Right lobe of liver (tissue), 6 donors: Measurements from ENCODE around the gene OSBPL10. TPM values are rescaled to one million over a fixed set of nuclear protein-coding genes. Genes with fewer than 3 reads are reported as not detected.

Experiments used
- ATAC-seq, 4 donors: fragments of 200-7000 bp; cut with Tn5 transposase; one replicate each; pipeline ENCODE4 v1.9.1; 2020; ENCODE audit warnings: mild to moderate bottlenecking in 4 of 4, moderate library complexity in 4 of 4
- DNase-seq, 3 donors: peaks; one replicate each; pipeline ENCODE4 v3.0.0-alpha.2; 2020
- H3K27ac ChIP-seq, 3 donors: fragments of 200-600 bp; one replicate each; pipeline ENCODE4 v1.8.0; 2022
- H3K27me3 ChIP-seq, 2 donors: fragments of 200-600 bp; one replicate each; pipeline ENCODE4 v1.8.0; 2022
- H3K36me3 ChIP-seq, 4 donors: fragments of 200-600 bp; sonication (generic) in 1 of 4; one replicate each; pipeline versions ENCODE4 v1.5.1 to v1.8.0; 2017 to 2022; ENCODE audit warnings: control low read depth in 1 of 4
- H3K4me1 ChIP-seq, 4 donors: fragments of 200-600 bp; sonication (generic) in 1 of 4; one replicate each; pipeline versions ENCODE4 v1.5.1 to v1.8.0; 2017 to 2022; ENCODE audit warnings: control low read depth in 1 of 4
- H3K4me3 ChIP-seq, 3 donors: fragments of 200-600 bp; one replicate each; pipeline ENCODE4 v1.8.0; 2022
- H3K9me3 ChIP-seq, 4 donors: fragments of 200-600 bp; sonication (generic) in 1 of 4; one replicate each; pipeline versions ENCODE4 v1.5.1 to v1.8.0; 2017 to 2022; ENCODE audit warnings: control low read depth in 1 of 4
- POLR2A ChIP-seq: fragments of 450-650 bp; IDR thresholded peaks from one replicate; pipeline ENCODE4 v1.6.1; 2017; ENCODE audit warnings: antibody characterized with exemption, mild to moderate bottlenecking
- WGBS: methylation state at CpG from one replicate; pipeline ENCODE4 v1.1.6; 2018; ENCODE audit warnings: low coverage, low lambda C conversion rate; ENCODE audit not compliant: insufficient coverage; ENCODE audit errors: missing lambda C conversion rate; 5-methylcytosine and 5-hydroxymethylcytosine counted together
- intact Hi-C, 2 donors: fragments of 100-400 bp; cut with DNase I; formaldehyde crosslinking; loops; one replicate each; pipeline versions ENCODE4 v1.11.2 to v1.14.1; 2022
- total RNA-seq, 6 experiments: library from RNA; depleted of rRNA in 2 of 6; stranded (reverse); fragments of >200 nt in 2 of 6; fragmentation: NEBNext Ultra II Directional in 3 of 6; extraction: Animal tissue kit (Norgen Biotek cat#: 25700) in 3 of 6; gene quantifications; one replicate each; pipeline versions ENCODE4 v1.1.0 to v1.2.4, GENCODE V29; 2016 to 2023
- TF ChIP-seq, protein P1 (sequence below), 4 donors: fragments of 200-600 bp in 3 of 4; fragments of 450-650 bp in 1 of 4; IDR thresholded peaks; one replicate each; pipeline versions ENCODE4 v1.5.1 to v1.8.0; 2016 to 2022; ENCODE audit warnings: antibody characterized with exemption in 4 of 4, mild to moderate bottlenecking in 2 of 4
- donor health status: DM: no; HTN: yes; CAD: no.
- donor health status: DM: no; HTN: no; CAD: no.
- donor health status: DM: no; HTN: no; CAD: no.
- donor health status: DM: no; HTN: yes; CAD: no.
- donor health status: DM: no; HTN: yes; CAD: no.

The OSBPL10 gene
- total RNA-seq, 6 experiments from 2014 or later, result 2.2 to 13.0 (median 3.7) TPM

- TF ChIP-seq, protein P1, sequence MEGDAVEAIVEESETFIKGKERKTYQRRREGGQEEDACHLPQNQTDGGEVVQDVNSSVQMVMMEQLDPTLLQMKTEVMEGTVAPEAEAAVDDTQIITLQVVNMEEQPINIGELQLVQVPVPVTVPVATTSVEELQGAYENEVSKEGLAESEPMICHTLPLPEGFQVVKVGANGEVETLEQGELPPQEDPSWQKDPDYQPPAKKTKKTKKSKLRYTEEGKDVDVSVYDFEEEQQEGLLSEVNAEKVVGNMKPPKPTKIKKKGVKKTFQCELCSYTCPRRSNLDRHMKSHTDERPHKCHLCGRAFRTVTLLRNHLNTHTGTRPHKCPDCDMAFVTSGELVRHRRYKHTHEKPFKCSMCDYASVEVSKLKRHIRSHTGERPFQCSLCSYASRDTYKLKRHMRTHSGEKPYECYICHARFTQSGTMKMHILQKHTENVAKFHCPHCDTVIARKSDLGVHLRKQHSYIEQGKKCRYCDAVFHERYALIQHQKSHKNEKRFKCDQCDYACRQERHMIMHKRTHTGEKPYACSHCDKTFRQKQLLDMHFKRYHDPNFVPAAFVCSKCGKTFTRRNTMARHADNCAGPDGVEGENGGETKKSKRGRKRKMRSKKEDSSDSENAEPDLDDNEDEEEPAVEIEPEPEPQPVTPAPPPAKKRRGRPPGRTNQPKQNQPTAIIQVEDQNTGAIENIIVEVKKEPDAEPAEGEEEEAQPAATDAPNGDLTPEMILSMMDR (IDR thresholded peaks at IDR 0.05), result no peak
- TF ChIP-seq POLR2A, result no peak
- no peak for DNase-seq
- intact Hi-C loops, result no loop called here
- Histone ChIP-seq H3K36me3 (no peaks in the 10 kb centered on the region), H3K27me3 (no peaks in the 10 kb centered on the region), H3K4me1 (peaks cover 0 to 4% (median 0%) of the 10 kb centered on the region in 4 donors), H3K4me3 (no peak overlapping the region), H3K27ac (no peak overlapping the region), H3K9me3 (no peaks in the 10 kb centered on the region)
- WGBS, result 64% methylated on average over 6 of the region's 8 CpGs
- ATAC-seq, result no peak
Observed at GRCh38 chr3:31729573-31729972, 251.5 kb downstream of the OSBPL10 start.

DNA sequence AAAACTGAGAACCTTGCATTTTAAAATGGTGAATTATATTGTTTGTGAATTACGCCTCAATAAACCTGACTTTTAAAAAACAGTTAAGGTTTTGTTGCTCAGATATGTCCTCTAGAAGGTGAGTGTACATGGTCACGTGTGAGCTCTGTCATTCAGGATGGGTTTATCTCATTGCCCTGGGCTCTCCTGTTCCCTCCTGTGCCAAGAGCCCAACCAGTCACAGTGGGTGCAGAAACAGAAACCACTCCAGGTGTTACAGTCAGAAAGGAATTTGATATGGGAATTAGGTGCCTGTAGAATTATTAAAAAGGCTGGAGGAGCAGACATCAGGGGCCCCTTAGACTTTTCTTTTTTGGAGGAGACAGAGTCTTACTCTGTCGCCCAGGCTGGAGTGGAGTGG is 252.0 kb downstream of the OSBPL10 start:
- no peak for ATAC-seq
- no peak for DNase-seq
- WGBS, result 75% methylated on average over 3 of the region's 3 CpGs

DNA sequence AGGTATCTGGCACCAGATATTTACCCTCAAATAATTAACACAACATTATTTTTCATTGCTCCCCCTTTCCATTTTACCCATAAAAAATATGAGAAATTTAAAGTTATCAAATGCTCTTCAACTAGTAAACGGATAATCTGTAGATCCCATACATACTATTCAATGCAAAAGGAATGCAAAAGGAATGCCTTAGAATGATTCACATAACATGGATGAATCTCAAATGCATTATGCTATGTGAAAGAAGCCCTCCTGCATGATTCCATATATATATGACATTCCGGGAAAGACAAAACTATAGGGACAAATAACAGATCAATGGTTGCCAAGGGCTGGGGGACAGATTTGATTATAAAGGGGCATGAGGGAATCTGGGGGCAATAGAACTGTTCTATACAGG is 252.7 kb downstream of the OSBPL10 start:
- WGBS, result 82% methylated on average over 2 of the region's 2 CpGs
- Histone ChIP-seq H3K36me3 (no peaks in the 10 kb centered on the region), H3K4me1 (peaks cover 0 to 4% (median 0%) of the 10 kb centered on the region in 4 donors), H3K4me3 (no peak overlapping the region), H3K9me3 (no peaks in the 10 kb centered on the region), H3K27me3 (no peaks in the 10 kb centered on the region), H3K27ac (no peak overlapping the region)
- intact Hi-C loops, result no loop called here
- ATAC-seq (no peak), DNase-seq (no peak)
- no peak for TF ChIP-seq POLR2A
- TF ChIP-seq, protein P1 (IDR thresholded peaks at IDR 0.05), result no peak

More for the DNA sequence above, 252.0 kb downstream of the OSBPL10 start:
- Histone ChIP-seq H3K4me3 (no peak overlapping the region), H3K36me3 (no peaks in the 10 kb centered on the region), H3K4me1 (peaks cover 0 to 4% (median 0%) of the 10 kb centered on the region in 4 donors), H3K9me3 (no peaks in the 10 kb centered on the region), H3K27me3 (no peaks in the 10 kb centered on the region), H3K27ac (no peak overlapping the region)
- no peak for TF ChIP-seq POLR2A
- TF ChIP-seq, protein P1 (IDR thresholded peaks at IDR 0.05), result no peak
- intact Hi-C loops, result no loop called here

DNA sequence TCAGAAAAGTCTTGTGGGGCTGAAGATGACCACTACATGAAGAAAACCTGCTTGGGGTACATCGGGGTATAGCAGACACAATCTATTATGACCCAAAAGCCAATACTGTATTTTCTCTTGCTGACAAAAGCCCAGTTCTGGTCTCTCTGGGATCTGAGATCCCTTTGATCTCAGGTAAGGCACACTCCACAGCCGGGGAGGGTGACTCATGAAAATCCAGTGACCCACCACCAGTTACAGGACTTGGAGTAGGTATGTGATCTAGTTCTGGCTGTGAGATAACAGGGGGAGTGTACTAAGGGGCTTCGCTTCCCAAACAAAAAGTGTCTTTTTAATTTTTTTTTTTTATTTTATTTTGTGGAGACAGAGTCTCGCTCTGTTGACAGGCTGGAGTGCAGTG is 255.1 kb downstream of the OSBPL10 start:
- DNase-seq, result no peak
- Histone ChIP-seq H3K36me3 (no peaks in the 10 kb centered on the region), H3K27ac (no peak overlapping the region), H3K4me1 (no peaks in the 10 kb centered on the region), H3K9me3 (no peaks in the 10 kb centered on the region), H3K27me3 (no peaks in the 10 kb centered on the region), H3K4me3 (no peak overlapping the region)
- no peak for ATAC-seq
- intact Hi-C loops, result no loop called here
- WGBS, result 89% methylated on average over 4 of the region's 4 CpGs
- TF ChIP-seq, protein P1 (IDR thresholded peaks at IDR 0.05), result no peak
- TF ChIP-seq POLR2A, result no peak

GRCh38 chr3:31725568-31725967 is 255.5 kb downstream of the OSBPL10 start:
- no peaks in the 10 kb centered on the region for H3K9me3 ChIP-seq
- intact Hi-C loops, result no loop called here
- DNase-seq (no peak), ATAC-seq (no peak)
- no peak overlapping the region for H3K4me3 ChIP-seq
- H3K27me3 ChIP-seq, result no peaks in the 10 kb centered on the region
- H3K36me3 ChIP-seq, result no peaks in the 10 kb centered on the region
- TF ChIP-seq, protein P1 (IDR thresholded peaks at IDR 0.05), result no peak
- TF ChIP-seq POLR2A, result no peak
- H3K4me1 ChIP-seq, result no peaks in the 10 kb centered on the region
- 64% methylated on average over 5 of the region's 6 CpGs for WGBS
- H3K27ac ChIP-seq, result no peak overlapping the region
